Body of pancreas (tissue), 4 donors: ENCODE data around the gene PRRX1.

Experiments
- POLR2A ChIP-seq, 3 donors: fragments of 450-650 bp; IDR thresholded peaks; one replicate each; pipeline ENCODE4 v1.6.1; 2016; ENCODE audit warnings: antibody characterized with exemption in 3 of 3, mild to moderate bottlenecking in 2 of 3
- TF ChIP-seq, protein P1 (sequence below), 7 experiments: fragments of 450-650 bp in 4 of 7; fragments of 200-600 bp in 3 of 7; sonication (generic) in 3 of 7; IDR thresholded peaks; one replicate each; pipeline ENCODE4 v1.5.1; 2016 to 2019; ENCODE audit warnings: antibody characterized with exemption in 7 of 7

DNA sequence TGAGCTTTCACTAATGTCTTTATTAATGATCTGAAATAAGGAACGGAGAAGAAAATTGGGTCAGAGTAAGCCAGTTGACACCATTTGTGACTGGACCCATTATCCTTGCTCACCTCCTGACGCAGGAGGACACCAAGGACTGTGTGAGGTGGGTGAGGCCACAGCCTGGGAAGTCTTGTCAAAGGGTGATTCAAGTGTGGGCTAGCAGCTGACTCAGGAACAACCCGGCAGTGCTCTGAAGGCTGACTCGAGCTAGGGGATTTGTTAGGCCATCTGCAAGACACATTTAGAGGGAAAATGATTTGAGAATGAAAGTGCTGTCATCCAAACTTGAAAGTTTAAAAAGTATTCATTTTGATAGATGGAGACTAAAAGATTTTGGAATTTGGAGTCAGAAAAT, 21.2 kb downstream of the PRRX1 start:
- TF ChIP-seq, protein P1, sequence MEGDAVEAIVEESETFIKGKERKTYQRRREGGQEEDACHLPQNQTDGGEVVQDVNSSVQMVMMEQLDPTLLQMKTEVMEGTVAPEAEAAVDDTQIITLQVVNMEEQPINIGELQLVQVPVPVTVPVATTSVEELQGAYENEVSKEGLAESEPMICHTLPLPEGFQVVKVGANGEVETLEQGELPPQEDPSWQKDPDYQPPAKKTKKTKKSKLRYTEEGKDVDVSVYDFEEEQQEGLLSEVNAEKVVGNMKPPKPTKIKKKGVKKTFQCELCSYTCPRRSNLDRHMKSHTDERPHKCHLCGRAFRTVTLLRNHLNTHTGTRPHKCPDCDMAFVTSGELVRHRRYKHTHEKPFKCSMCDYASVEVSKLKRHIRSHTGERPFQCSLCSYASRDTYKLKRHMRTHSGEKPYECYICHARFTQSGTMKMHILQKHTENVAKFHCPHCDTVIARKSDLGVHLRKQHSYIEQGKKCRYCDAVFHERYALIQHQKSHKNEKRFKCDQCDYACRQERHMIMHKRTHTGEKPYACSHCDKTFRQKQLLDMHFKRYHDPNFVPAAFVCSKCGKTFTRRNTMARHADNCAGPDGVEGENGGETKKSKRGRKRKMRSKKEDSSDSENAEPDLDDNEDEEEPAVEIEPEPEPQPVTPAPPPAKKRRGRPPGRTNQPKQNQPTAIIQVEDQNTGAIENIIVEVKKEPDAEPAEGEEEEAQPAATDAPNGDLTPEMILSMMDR (IDR thresholded peaks at IDR 0.05) = no peak
- no peak for TF ChIP-seq POLR2A (IDR thresholded peaks at IDR 0.05)
